HCT116 (cell line): ENCODE data around the gene CADPS.

Experiments
- CBX3 ChIP-seq: IDR thresholded peaks from 2 replicates; pipeline ENCODE4 v1.6.1; 2012; ENCODE audit warnings: low read depth
- CEBPB ChIP-seq: IDR thresholded peaks from 2 replicates; pipeline ENCODE4 v1.6.1; 2012; ENCODE audit warnings: low read depth
- EZH2 ChIP-seq: fragments of 200-600 bp; sonication (generic); IDR thresholded peaks from 2 replicates; pipeline ENCODE4 v1.6.1; 2017; ENCODE audit warnings: antibody characterized with exemption, mixed run types
- POLR2A ChIP-seq: IDR thresholded peaks from 2 replicates; pipeline ENCODE4 v1.7.0; 2011; ENCODE audit warnings: borderline replicate concordance; ENCODE audit not compliant: insufficient read depth, insufficient read length; ENCODE audit errors: extremely low read depth
- POLR2AphosphoS5 ChIP-seq: IDR thresholded peaks from 2 replicates; pipeline ENCODE4 v1.6.1; 2011; ENCODE audit warnings: mild to moderate bottlenecking, low read depth, low read length, moderate library complexity
- REST ChIP-seq: IDR thresholded peaks from 2 replicates; pipeline ENCODE4 v1.6.1; 2012; ENCODE audit warnings: low read depth
- SIN3A ChIP-seq: IDR thresholded peaks from 2 replicates; pipeline ENCODE4 v1.6.1; 2012; ENCODE audit warnings: low read depth
- TF ChIP-seq, protein P1 (sequence below), 3 experiments: fragments of 200-600 bp in 1 of 3; sonication (generic) in 1 of 3; IDR thresholded peaks in 2 of 3; conservative IDR thresholded peaks in 1 of 3; 2 replicates each; pipeline ENCODE4 v1.5.1; 2012 to 2017; ENCODE audit warnings: low read depth in 2 of 3, low read length in 2 of 3, antibody characterized with exemption in 1 of 3, borderline replicate concordance in 1 of 3, control low read depth in 1 of 3, mild to moderate bottlenecking in 1 of 3, mixed read lengths in 1 of 3, mixed run types in 1 of 3, moderate library complexity in 1 of 3; ENCODE audit not compliant: insufficient read depth in 1 of 3
- TF ChIP-seq, protein P2 (sequence below): IDR thresholded peaks from 2 replicates; pipeline ENCODE4 v1.6.1; 2012
- TF ChIP-seq, protein P3 (sequence below): IDR thresholded peaks from 2 replicates; pipeline ENCODE4 v1.6.1; 2012

DNA sequence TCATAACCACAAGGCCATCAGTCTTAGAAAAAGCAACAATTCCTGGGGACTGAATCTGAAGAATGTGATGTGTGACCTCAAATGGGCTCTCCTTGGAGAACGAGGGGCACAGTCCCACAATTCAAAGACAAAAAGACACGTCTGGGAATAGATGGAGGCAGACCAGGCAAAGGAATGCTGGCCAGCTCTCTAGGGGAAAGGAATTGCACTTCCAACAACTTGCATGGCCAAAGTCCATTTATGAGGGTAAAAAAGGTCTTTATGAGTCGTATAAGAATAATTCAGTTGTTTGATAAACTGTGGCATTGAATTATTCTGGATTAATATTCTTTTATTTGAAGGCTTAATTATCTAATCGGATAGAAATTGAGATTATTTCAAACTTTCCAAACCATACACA lies 321.4 kb downstream of the CADPS start:
- TF ChIP-seq, protein P1, sequence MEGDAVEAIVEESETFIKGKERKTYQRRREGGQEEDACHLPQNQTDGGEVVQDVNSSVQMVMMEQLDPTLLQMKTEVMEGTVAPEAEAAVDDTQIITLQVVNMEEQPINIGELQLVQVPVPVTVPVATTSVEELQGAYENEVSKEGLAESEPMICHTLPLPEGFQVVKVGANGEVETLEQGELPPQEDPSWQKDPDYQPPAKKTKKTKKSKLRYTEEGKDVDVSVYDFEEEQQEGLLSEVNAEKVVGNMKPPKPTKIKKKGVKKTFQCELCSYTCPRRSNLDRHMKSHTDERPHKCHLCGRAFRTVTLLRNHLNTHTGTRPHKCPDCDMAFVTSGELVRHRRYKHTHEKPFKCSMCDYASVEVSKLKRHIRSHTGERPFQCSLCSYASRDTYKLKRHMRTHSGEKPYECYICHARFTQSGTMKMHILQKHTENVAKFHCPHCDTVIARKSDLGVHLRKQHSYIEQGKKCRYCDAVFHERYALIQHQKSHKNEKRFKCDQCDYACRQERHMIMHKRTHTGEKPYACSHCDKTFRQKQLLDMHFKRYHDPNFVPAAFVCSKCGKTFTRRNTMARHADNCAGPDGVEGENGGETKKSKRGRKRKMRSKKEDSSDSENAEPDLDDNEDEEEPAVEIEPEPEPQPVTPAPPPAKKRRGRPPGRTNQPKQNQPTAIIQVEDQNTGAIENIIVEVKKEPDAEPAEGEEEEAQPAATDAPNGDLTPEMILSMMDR (IDR thresholded peaks at IDR 0.05 in 2 of 3, conservative IDR thresholded peaks at IDR 0.05 in 1 of 3; ENCODE audit: borderline replicate concordance in 1 of 3, insufficient read depth in 1 of 3, low read depth in 2 of 3, low read length in 2 of 3) = no peak
- TF ChIP-seq POLR2AphosphoS5 (no peak), POLR2A (no peak), SIN3A (no peak), EZH2 (no peak), CBX3 (no peak), REST (no peak), CEBPB (no peak)
- TF ChIP-seq, protein P2, sequence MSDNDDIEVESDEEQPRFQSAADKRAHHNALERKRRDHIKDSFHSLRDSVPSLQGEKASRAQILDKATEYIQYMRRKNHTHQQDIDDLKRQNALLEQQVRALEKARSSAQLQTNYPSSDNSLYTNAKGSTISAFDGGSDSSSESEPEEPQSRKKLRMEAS = no peak
- TF ChIP-seq, protein P3, sequence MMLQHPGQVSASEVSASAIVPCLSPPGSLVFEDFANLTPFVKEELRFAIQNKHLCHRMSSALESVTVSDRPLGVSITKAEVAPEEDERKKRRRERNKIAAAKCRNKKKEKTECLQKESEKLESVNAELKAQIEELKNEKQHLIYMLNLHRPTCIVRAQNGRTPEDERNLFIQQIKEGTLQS = no peak
